Fibroblast of mammary gland (primary cell): ENCODE measurements around the gene ZNF516.
A peak's percentile ranks its signal among the peaks of the same experiment; 100 is the strongest.

ENCODE experiments used
- DNase-seq: peaks from one replicate; pipeline ENCODE4 v3.0.0-alpha.2; 2010; ENCODE audit warnings: low read depth
- H3K4me3 ChIP-seq: 2 replicates; pipeline ENCODE4 v1.5.1; 2011; ENCODE audit warnings: low read depth, mild to moderate bottlenecking, low read length, moderate library complexity; ENCODE audit not compliant: control insufficient read depth
- TF ChIP-seq, protein P1 (sequence below): conservative IDR thresholded peaks from 2 replicates; pipeline ENCODE4 v1.5.1; 2011; ENCODE audit warnings: low read depth, low read length, inconsistent platforms; ENCODE audit not compliant: control insufficient read depth, insufficient read depth

ZNF516 gene

DNA sequence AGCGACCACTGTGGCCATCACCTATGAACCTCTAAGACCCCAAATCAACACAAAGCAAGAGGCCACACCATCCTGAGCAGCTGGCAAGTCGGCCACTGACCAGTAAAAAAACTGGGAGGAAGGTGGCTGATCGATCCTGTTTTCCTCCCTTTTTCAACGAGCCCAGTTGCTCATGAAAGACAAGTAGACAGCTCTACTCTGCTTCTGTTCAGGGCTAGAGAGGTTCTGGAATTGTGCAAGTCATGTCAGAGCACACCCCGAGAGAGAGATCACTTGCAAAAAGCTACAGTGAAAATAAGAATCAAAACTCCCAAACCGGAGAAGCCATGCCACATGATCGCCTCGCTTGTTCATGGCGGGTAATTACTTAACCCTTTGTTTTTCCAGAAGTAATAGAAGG lies 34.6 kb downstream of the ZNF516 start:
- no peak overlapping the region for H3K4me3 ChIP-seq
- peak; percentile 62 for DNase-seq
- TF ChIP-seq, protein P1, sequence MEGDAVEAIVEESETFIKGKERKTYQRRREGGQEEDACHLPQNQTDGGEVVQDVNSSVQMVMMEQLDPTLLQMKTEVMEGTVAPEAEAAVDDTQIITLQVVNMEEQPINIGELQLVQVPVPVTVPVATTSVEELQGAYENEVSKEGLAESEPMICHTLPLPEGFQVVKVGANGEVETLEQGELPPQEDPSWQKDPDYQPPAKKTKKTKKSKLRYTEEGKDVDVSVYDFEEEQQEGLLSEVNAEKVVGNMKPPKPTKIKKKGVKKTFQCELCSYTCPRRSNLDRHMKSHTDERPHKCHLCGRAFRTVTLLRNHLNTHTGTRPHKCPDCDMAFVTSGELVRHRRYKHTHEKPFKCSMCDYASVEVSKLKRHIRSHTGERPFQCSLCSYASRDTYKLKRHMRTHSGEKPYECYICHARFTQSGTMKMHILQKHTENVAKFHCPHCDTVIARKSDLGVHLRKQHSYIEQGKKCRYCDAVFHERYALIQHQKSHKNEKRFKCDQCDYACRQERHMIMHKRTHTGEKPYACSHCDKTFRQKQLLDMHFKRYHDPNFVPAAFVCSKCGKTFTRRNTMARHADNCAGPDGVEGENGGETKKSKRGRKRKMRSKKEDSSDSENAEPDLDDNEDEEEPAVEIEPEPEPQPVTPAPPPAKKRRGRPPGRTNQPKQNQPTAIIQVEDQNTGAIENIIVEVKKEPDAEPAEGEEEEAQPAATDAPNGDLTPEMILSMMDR: no peak

DNA sequence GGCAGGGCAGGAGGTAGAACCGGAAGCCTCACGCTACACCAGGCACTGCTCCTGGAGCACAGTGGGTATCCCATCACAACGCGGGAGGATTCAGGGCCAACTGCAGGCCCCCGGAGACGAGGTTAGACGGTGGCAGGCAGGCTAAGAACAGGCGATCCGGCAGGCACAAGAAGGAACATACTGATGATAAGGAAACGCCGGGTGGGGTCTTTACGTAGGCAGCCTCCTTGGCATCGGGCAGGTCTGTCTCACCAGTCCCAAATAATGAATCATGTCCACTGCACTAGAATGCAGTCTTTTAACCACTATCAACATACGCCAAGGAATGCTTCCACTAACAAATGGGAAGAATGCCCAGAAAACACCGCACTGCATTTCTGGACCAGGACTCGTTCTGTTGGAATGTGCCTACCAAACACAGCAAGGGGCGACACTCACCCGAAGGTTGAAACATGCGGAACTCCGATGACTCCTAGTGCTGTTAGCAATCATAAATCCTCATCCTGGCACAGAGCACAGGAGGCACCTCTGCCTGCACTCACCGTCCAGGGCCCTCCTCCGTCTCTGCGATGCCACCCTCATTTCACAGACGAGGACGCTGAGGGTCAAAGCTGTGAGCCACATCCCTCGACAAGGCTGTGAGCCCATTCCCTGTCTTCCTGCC lies 35.2 kb downstream of the ZNF516 start:
- peak; percentile 100 for DNase-seq
- TF ChIP-seq, protein P1: peak; percentile 9
- peak overlapping the region; percentile 22 for H3K4me3 ChIP-seq

DNA sequence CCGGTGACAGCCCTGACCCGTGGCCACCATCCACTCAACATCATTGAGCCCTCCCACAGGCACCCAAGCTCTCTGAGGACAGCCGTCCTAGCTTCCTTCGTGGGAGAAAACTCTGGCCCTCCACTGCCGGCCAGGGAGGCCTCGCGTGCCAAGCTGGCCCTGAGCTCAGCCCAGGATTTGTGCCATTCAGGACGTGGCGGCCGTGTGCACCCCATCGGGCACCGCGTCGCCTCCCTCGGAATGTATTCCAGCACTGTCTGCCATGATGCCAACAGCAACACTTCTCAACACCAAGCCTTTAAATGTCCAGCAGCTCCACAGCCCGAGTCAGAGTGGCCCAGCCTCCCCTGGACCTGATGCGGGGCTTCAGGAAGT lies 35.7 kb downstream of the ZNF516 start:
- H3K4me3 ChIP-seq: peak overlapping the region; percentile 22
- DNase-seq: no peak
- TF ChIP-seq, protein P1: no peak

DNA sequence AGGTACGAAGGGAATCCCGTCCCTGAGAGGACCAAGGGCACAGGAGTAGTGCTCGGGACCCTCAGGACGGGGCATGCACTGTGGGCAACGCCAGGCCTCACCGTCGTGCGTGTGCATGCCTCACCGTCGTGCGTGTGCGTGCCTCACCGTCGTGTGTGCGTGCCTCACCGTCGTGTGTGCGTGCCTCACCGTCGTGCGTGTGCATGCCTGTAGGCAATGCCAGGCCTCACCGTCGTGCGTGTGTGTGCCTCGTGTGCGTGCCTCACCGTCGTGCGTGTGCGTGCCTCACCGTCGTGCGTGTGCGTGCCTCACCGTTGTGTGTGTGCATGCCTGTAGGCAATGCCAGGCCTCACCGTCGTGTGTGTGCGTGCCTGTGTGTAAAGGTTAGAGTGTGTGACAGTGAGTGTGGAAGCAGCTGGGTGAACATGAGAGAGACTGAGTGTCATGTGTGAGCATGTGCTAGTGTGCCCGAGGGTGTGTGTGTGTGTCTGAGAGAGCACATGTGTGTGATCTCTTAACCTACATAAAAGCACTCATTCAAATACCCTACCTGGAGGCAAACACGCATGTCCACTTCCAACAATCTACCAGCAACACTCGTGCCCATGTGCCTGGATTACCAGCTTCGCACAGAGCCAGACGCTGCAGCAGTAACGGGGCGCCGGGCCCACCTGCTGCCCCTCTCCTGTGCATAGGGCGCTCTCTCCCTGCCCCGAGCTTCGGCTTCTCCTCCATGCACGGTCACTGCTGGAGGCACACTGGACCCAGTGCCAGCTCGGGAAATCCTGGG lies 36.3 kb downstream of the ZNF516 start:
- DNase-seq: no peak
- TF ChIP-seq, protein P1: no peak
- no peak overlapping the region for H3K4me3 ChIP-seq

DNA sequence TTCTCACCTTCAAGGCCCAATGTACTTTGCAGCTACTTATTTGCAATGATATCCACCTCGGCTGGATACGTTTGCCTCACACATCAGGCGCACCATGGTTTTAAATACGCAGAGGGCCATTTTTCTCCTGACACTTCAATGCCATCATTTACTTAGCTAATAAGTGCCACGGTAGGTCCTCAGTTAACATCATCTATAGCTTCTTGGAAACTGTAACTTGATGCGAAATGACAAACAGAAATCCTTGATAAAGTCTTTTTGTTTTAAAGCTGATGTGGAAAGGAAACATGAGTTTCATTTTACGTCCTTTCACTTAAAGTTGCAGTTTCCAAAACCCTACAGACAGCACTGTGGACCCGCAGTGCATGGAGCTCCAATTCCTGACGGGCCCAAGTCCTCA lies 37.1 kb downstream of the ZNF516 start:
- TF ChIP-seq, protein P1: no peak
- no peak for DNase-seq
- no peak overlapping the region for H3K4me3 ChIP-seq

DNA sequence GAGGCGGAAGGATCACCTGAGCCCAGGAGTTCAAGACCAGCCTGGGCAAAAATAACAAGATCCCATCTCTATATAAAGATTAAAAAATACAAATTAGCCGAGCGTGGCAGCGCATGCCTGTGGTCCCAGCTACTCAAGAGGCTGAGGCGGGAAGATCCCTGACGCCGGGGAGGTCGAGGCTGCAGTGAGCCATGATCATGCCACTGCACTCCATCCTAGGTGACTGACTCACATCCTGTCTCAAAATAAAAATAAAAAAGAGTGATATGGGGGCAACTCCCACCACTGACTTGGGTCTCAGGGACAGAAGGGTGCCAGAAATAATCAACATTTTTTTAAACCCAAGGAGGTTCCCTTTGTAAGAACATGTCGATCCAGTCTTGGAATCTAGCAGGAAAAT lies 37.6 kb downstream of the ZNF516 start:
- TF ChIP-seq, protein P1: no peak
- DNase-seq: no peak
- no peak overlapping the region for H3K4me3 ChIP-seq
